HAP-1 (cell line): ENCODE data around the gene TBC1D5.

Experiments used
- DNase-seq, 2 experiments: peaks; one replicate each; pipeline ENCODE4 v3.0.0-alpha.2; 2016 to 2020; ENCODE audit warnings: low spot score in 2 of 2
- H3K27me3 ChIP-seq: fragments of 250-450 bp; sonication (Bioruptor Pico); 2 replicates; pipeline ENCODE4 v1.5.1; 2020; ENCODE audit warnings: low read depth, mild to moderate bottlenecking, moderate library complexity
- H3K36me3 ChIP-seq: fragments of 250-450 bp; sonication (Bioruptor Pico); replicated peaks from 2 replicates; pipeline ENCODE4 v1.5.1; 2020; ENCODE audit warnings: mild to moderate bottlenecking
- H3K4me1 ChIP-seq: fragments of 250-450 bp; sonication (Bioruptor Pico); 2 replicates; pipeline ENCODE4 v1.5.1; 2020; ENCODE audit warnings: mild to moderate bottlenecking
- H3K4me3 ChIP-seq: fragments of 250-450 bp; sonication (Bioruptor Pico); 2 replicates; pipeline ENCODE4 v1.5.1; 2020; ENCODE audit warnings: mild to moderate bottlenecking, moderate library complexity
- H3K9me3 ChIP-seq: fragments of 250-450 bp; sonication (Bioruptor Pico); 2 replicates; pipeline ENCODE4 v1.5.1; 2020; ENCODE audit warnings: mild to moderate bottlenecking, moderate library complexity
- in situ Hi-C: fragments of 300-500 bp; cut with MboI; formaldehyde crosslinking; loops from 3 replicates; pipeline ENCODE4 v1.14.3; 2020; ENCODE audit warnings: low sequenced_read_pairs, inconsistent platforms, mixed read lengths

TBC1D5 gene

DNA sequence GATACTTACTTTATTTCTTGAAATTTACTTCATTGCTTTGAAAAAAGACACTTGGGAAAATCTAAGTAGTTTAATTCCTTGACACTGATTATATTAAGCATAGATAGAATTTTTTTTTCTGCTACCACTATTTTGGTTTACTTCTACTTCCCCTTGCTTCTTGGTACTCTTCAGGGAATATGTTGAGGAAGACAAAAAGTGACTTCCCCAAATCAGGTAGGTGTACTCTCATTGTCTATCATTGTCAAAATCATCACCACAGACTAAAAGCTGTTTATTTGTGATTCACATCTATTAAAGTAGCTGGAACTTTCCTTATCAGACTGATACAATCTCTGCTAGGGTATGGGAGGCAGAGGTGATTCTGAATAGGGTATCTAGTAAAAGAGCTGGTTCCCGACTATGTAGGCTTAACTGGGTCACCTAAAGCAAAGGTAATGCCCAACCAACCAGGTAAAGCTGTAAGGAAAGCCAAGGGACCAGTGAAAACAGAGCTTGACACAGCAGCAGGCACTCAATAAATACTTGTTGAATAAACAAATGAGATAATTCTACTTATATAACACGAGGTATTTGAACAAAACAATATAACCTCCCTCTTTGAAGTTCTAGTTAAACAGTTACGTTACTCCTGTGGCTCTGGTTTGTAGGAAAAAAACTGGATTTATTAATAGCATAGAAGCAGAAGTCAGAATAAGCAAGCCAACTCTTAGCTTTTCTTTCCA is 510.7 kb downstream of the TBC1D5 start:
- H3K36me3 ChIP-seq, result no peaks in the 10 kb centered on the region
- no peak overlapping the region for H3K4me3 ChIP-seq
- in situ Hi-C loops, result loop anchor here (10.0 kb wide), 1 partner anchor 627 kb away; the partner anchor contains the start of gene DAZL
- DNase-seq, result no peak
- no peaks in the 10 kb centered on the region for H3K27me3 ChIP-seq
- no peaks in the 10 kb centered on the region for H3K9me3 ChIP-seq
- peaks cover 4% of the 10 kb centered on the region for H3K4me1 ChIP-seq

GRCh38 chr3:17227472-17227871 is 515.0 kb downstream of the TBC1D5 start:
- in situ Hi-C loops, result no loop called here
- Histone ChIP-seq H3K4me1 (peaks cover 4% of the 10 kb centered on the region), H3K36me3 (no peaks in the 10 kb centered on the region), H3K27me3 (no peaks in the 10 kb centered on the region), H3K9me3 (no peaks in the 10 kb centered on the region), H3K4me3 (no peak overlapping the region)
- DNase-seq, result no peak

- no peaks in the 10 kb centered on the region for H3K4me1 ChIP-seq
- no peaks in the 10 kb centered on the region for H3K27me3 ChIP-seq
- H3K9me3 ChIP-seq, result no peaks in the 10 kb centered on the region
- DNase-seq, result no peak
- no peak overlapping the region for H3K4me3 ChIP-seq
- in situ Hi-C loops, result no loop called here
- no peaks in the 10 kb centered on the region for H3K36me3 ChIP-seq
These were observed 520.9 kb downstream of the TBC1D5 start for GRCh38 chr3:17221529-17221928.

- Histone ChIP-seq H3K9me3 (no peaks in the 10 kb centered on the region), H3K4me1 (no peaks in the 10 kb centered on the region), H3K4me3 (no peak overlapping the region), H3K27me3 (no peaks in the 10 kb centered on the region), H3K36me3 (no peaks in the 10 kb centered on the region)
- no peak for DNase-seq
- in situ Hi-C loops, result no loop called here
These were observed 522.8 kb downstream of the TBC1D5 start for GRCh38 chr3:17219593-17219992.

DNA sequence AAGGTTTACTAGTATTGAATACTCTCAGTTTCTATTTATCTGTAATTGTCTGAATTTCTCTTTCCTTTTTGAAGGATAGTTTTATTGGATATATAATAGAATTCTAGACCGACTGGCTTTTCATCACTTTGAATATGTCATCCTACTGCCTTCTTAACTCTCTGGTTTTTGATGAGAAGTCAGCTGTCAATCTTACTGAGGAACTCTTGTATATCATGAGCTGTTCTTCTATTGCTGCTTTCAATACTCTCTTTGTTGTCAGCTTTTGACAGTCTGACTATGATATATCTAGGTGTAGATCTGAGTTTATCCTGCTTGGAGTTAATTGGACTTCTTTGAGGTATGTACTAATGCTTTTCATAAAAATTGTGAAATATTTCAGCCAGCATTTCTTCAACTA is 523.8 kb downstream of the TBC1D5 start:
- DNase-seq, result no peak
- H3K27me3 ChIP-seq, result no peaks in the 10 kb centered on the region
- H3K4me3 ChIP-seq, result no peak overlapping the region
- in situ Hi-C loops, result no loop called here
- H3K36me3 ChIP-seq, result no peaks in the 10 kb centered on the region
- no peaks in the 10 kb centered on the region for H3K4me1 ChIP-seq
- H3K9me3 ChIP-seq, result no peaks in the 10 kb centered on the region

DNA sequence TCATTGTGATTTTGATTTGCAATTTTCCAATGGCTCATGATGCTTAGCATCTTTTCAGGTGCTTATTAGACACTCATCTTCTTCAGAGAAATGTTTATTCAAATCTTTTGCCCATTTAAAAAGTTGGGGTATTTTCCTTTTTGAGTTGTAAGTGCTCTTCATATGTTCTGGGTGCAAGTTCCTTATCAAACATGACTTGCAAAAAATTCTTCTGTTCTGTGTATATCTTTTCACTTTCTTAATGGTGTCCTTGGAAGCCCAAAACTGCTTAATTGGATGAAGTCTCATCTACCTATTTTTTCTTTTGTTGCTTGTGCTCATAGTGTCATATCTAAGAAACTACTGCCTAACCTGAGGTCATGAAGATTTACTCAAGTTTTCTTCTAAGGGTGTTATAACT is 524.8 kb downstream of the TBC1D5 start:
- Histone ChIP-seq H3K4me1 (no peaks in the 10 kb centered on the region), H3K4me3 (no peak overlapping the region), H3K36me3 (no peaks in the 10 kb centered on the region), H3K9me3 (no peaks in the 10 kb centered on the region), H3K27me3 (no peaks in the 10 kb centered on the region)
- DNase-seq, result no peak
- in situ Hi-C loops, result no loop called here

DNA sequence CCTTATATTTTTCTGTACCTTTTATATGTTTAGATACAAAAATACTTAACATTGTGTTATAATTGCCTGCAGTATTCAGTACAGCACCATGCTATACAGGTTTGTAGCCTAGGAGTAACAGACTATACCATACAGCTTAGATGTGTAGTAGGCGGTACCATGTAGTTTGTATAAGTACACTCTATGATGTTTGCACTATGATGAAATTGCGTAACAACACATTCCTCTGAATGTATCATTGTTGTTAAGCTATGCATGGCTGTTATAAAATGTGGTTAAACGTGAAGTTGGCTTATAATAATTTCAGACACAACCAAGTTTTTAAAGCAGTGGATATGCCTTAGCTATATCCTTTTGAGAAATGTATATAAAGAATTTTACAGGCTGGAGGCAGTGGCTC is 529.3 kb downstream of the TBC1D5 start:
- in situ Hi-C loops, result no loop called here
- H3K4me3 ChIP-seq, result no peak overlapping the region
- no peak for DNase-seq
- H3K9me3 ChIP-seq, result no peaks in the 10 kb centered on the region
- no peaks in the 10 kb centered on the region for H3K27me3 ChIP-seq
- H3K36me3 ChIP-seq, result no peaks in the 10 kb centered on the region
- no peaks in the 10 kb centered on the region for H3K4me1 ChIP-seq

- in situ Hi-C loops, result no loop called here
- Histone ChIP-seq H3K9me3 (peaks cover 3% of the 10 kb centered on the region; the same call in 1 of the 2 replicates), H3K27me3 (no peaks in the 10 kb centered on the region), H3K4me1 (no peaks in the 10 kb centered on the region), H3K36me3 (no peaks in the 10 kb centered on the region), H3K4me3 (no peak overlapping the region)
- no peak for DNase-seq
These were observed 534.5 kb downstream of the TBC1D5 start for GRCh38 chr3:17207979-17208378.

DNA sequence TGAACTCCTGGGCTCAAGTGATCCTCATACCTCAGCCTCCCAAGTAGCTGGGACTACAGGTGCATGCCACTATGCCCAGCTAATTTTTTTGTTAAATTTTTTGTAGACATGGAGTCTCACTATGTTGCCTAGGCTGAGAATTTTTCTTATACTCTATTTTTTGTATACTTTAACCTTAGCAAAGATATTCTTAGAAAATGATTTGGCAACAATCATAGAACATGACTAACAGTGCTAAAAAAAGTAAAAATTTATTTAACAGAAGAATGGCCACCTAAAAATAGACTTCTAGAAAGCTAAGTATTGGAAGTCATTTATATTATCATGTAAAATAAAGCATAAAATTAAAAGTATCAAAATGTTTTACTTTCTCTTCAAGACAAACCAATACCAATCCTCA is 535.4 kb downstream of the TBC1D5 start:
- no peaks in the 10 kb centered on the region for H3K4me1 ChIP-seq
- peaks cover 4% of the 10 kb centered on the region; the same call in 1 of the 2 replicates for H3K9me3 ChIP-seq
- no peaks in the 10 kb centered on the region for H3K36me3 ChIP-seq
- no peak for DNase-seq
- in situ Hi-C loops, result no loop called here
- H3K27me3 ChIP-seq, result no peaks in the 10 kb centered on the region
- no peak overlapping the region for H3K4me3 ChIP-seq

DNA sequence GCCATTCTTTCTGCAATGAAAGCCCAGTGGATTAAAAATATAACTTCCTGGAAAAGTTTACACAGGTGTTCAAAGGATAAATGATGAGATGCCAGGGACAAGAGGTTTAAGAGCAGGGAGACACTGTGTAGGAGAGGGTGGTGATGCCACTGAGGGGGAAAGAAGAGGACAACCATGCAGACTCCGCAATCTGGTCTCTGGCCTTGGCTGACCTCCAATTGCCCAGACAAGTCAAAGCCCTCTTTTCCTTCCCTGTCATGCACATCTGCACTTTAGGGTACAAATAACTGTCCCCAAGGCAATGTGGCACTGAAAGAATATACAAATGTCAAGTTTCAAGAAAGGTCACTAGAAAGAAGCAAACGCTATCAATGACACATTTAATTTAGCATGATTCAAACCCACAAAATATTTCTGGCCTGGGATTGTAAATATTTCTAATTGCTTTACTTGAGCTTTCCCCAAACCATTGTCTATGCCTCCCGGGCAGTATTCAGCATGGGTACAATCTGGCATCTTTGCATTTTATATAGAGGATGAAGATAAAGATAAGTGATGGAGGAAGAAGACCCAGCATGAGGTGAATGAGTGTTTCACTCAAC is 538.3 kb downstream of the TBC1D5 start:
- H3K9me3 ChIP-seq, result peaks cover 4% of the 10 kb centered on the region; the same call in 1 of the 2 replicates
- no peaks in the 10 kb centered on the region for H3K36me3 ChIP-seq
- H3K4me3 ChIP-seq, result no peak overlapping the region
- H3K4me1 ChIP-seq, result no peaks in the 10 kb centered on the region
- H3K27me3 ChIP-seq, result no peaks in the 10 kb centered on the region
- in situ Hi-C loops, result no loop called here
- DNase-seq, result no peak

DNA sequence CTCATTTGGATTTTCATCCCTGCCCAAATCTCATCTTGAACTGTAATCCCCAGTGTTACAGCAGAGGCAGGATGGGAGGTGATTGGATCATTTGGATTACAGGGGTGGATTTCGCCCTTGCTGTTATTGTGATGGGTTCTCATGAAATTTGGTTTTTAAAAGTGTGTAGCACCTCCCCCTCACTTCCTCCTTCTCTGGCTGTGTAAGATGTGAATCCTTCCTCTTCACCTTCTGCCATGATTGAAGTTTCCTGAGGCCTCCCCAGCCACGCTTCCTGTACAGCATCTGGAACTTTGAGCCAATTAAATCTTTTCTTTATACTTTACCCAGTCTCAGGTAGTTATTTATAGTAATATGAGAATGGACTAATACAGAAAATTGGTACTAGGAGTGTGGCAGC is 540.9 kb downstream of the TBC1D5 start:
- in situ Hi-C loops, result no loop called here
- no peak for DNase-seq
- H3K27me3 ChIP-seq, result no peaks in the 10 kb centered on the region
- H3K9me3 ChIP-seq, result peaks cover 4% of the 10 kb centered on the region; the same call in 1 of the 2 replicates
- H3K4me3 ChIP-seq, result no peak overlapping the region
- H3K36me3 ChIP-seq, result no peaks in the 10 kb centered on the region
- H3K4me1 ChIP-seq, result no peaks in the 10 kb centered on the region

DNA sequence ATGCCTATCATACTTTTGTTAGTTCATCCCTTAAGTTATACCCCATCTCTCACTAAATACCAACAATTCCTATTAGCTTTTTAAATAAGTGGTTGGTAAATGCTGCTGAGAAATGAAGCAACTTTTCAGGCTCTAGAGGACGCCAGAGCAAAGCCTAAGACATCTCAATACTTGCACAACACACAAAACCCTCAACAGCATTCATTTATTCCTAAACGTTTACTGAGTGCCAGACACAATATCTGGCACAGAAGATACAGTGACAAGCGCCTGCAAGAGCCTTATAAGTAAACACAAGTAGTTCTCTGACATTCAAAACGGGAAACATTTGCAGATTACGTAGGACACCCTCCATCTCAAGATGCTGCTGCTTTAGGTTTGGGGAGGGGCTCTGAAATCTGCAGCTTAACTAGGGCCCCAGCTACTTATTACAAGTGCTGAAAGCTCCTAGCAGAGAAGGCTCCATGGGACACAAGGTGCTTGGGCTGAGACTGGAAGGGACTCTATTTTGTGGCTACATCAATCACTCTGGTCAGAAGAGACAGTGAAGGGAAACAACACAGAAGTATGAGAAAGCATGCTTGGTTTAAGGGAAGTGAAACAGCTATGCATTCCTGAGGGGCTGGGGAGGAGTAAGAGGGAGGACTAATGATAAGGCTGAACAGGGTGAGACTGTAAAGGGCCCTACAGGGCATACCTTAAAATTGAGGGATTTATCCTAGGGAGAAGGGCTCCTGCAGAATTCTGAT is 546.4 kb downstream of the TBC1D5 start:
- DNase-seq, result no peak
- no peaks in the 10 kb centered on the region for H3K36me3 ChIP-seq
- no peaks in the 10 kb centered on the region for H3K9me3 ChIP-seq
- in situ Hi-C loops, result no loop called here
- no peaks in the 10 kb centered on the region for H3K27me3 ChIP-seq
- H3K4me3 ChIP-seq, result no peak overlapping the region
- H3K4me1 ChIP-seq, result no peaks in the 10 kb centered on the region

GRCh38 chr3:17195192-17195611 is 547.2 kb downstream of the TBC1D5 start:
- H3K4me1 ChIP-seq, result no peaks in the 10 kb centered on the region
- H3K36me3 ChIP-seq, result no peaks in the 10 kb centered on the region
- no peaks in the 10 kb centered on the region for H3K9me3 ChIP-seq
- no peak overlapping the region for H3K4me3 ChIP-seq
- no peaks in the 10 kb centered on the region for H3K27me3 ChIP-seq
- in situ Hi-C loops, result no loop called here
- no peak for DNase-seq

- Histone ChIP-seq H3K4me3 (no peak overlapping the region), H3K4me1 (no peaks in the 10 kb centered on the region), H3K36me3 (no peaks in the 10 kb centered on the region), H3K27me3 (no peaks in the 10 kb centered on the region), H3K9me3 (no peaks in the 10 kb centered on the region)
- no peak for DNase-seq
- in situ Hi-C loops, result no loop called here
These were observed 548.3 kb downstream of the TBC1D5 start for GRCh38 chr3:17194116-17194515.
